Measurements from ENCODE around the gene ITGA7.
A peak's percentile ranks its signal among the peaks of the same experiment; 100 is the strongest.

Gene ITGA7

DNA sequence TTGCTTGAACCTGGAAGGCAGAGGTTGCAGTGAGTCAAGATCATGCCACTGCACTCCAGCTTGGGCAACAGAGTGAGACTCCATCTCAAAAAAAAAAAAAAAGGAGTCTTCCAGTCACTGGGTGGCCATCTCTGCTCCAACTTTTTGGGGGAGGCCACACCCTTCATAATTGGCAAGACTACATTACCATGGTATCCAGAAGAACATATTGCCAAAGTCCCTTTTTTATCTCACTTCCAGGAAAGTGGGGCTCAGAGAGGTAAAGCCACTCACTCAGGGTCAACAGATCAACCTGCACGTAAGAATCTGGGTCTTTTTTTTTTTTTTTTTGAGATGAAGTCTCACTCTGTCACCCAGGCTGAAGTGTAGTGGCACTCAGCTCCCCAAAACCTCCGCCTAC lies 26.2 kb upstream of the ITGA7 start:
- ChIA-PET CTCF (interaction anchor here (0.7 kb wide), 1 partner anchor 350 kb away, joined by 5 read pairs; no protein-coding TSS in a partner anchor), POLR2A (ENCODE audit: low non-redundant PET) (no interaction called here)
- no peak for DNase-seq (ENCODE audit: low spot score)
- no peak for TF ChIP-seq CTCF (conservative IDR thresholded peaks at IDR 0.05; ENCODE audit: low read depth)
- peak overlapping the region; percentile 19 for H3K27ac ChIP-seq

GRCh38 chr12:55733021-55733555 lies 25.4 kb upstream of the ITGA7 start:
- POLR2A ChIA-PET (ENCODE audit: low non-redundant PET): no interaction called here
- H3K27ac ChIP-seq: peak overlapping the region; percentile 19; the same call in 1 of the 2 replicates

DNA sequence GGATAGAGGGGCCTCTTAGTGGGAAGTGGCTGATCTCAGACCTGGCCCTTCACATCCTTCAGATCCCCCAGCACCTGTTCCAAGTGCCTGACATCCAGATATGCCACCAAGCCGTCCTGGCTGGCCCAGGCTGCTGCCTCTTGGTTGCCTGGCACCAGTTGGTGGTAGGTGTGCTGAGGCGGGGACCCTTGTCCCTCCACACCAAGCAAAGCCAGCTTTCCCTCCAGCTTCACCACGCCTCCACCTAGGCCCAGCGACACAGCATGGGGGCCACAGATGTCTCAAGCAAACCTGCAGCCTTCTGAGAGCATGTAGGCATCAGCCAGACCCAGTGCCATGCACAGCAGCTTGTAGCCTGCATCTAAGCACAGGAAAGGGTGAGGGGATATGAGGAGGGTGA lies 24.6 kb upstream of the ITGA7 start:
- H3K27ac ChIP-seq: peak overlapping the region; percentile 16; the same call in 1 of the 2 replicates
- ChIA-PET POLR2A (ENCODE audit: low non-redundant PET) (interaction anchor here (0.5 kb wide), 1 partner anchor 78 kb away, joined by 4 read pairs; no protein-coding TSS in a partner anchor), CTCF (no interaction called here)
- no peak for TF ChIP-seq CTCF (conservative IDR thresholded peaks at IDR 0.05; ENCODE audit: low read depth)
- DNase-seq (ENCODE audit: low spot score): no peak

More at GRCh38 chr12:55733021-55733555, 25.4 kb upstream of the ITGA7 start:
- CTCF ChIA-PET: interaction anchor here (0.6 to 0.7 kb wide), 2 partner anchors 46 to 351 kb away, joined by 4 to 5 read pairs; no protein-coding TSS in a partner anchor
- no peak for DNase-seq (ENCODE audit: low spot score)
- TF ChIP-seq CTCF (conservative IDR thresholded peaks at IDR 0.05; ENCODE audit: low read depth): no peak

DNA sequence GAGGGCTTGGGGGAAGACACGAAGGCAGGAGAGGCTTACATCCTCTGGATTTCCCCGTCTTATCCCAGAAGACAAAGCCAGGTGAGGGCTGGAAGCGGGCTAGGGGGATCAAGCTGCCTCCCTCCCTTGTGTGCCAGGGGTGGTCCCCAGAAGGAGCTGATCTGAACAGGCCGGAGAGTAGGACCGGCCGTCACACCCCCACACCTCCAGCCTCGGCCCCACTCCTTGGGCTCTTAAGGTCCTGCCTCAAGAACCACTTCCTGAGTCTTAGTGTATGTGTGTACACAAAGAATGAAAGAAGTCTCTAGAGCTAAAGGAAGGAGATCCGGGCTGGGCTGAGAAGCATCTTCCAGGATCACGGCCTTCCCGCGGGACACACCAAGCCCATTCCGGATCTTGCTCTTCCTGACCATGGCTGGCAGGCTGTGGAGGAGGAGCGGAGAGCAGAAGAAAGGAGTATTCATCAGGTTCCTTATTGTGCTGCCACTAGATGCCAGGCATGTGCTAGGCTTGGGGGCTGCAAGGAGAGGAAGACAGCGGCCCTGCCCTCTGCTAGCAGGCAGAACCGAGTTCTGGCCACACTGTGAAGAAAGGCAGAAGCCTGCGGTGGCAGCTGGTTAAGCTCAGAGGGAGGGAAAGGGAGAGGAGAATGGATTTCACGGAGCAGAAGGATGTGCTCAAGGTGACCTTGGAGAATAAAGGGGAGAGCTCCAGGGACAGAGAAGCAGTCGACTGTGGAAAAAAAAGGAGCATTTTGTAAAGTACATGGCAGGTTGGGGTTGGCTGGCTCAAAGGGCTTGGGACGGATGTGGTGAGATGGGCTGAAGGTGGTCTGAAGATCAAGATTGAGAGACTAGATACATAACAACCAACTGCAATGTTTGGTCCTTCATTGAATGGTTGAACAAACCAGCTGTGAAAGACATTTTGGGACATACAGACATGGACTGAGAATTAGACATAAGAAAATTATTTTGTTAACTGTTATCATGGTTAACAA lies 22.4 kb upstream of the ITGA7 start:
- TF ChIP-seq CTCF (conservative IDR thresholded peaks at IDR 0.05; ENCODE audit: low read depth): no peak
- ChIA-PET POLR2A (ENCODE audit: low non-redundant PET) (interaction anchor here (0.5 to 0.6 kb wide), 3 partner anchors 243 to 331 kb away, joined by 3 read pairs; no protein-coding TSS in a partner anchor), CTCF (interaction anchor here (0.7 to 1.3 kb wide), 3 partner anchors 9 to 472 kb away, joined by 3 to 5 read pairs (median 3); partner anchors contain the start of gene RDH5)
- DNase-seq (ENCODE audit: low spot score): no peak
- peak overlapping the region; percentile 99 for H3K27ac ChIP-seq

DNA sequence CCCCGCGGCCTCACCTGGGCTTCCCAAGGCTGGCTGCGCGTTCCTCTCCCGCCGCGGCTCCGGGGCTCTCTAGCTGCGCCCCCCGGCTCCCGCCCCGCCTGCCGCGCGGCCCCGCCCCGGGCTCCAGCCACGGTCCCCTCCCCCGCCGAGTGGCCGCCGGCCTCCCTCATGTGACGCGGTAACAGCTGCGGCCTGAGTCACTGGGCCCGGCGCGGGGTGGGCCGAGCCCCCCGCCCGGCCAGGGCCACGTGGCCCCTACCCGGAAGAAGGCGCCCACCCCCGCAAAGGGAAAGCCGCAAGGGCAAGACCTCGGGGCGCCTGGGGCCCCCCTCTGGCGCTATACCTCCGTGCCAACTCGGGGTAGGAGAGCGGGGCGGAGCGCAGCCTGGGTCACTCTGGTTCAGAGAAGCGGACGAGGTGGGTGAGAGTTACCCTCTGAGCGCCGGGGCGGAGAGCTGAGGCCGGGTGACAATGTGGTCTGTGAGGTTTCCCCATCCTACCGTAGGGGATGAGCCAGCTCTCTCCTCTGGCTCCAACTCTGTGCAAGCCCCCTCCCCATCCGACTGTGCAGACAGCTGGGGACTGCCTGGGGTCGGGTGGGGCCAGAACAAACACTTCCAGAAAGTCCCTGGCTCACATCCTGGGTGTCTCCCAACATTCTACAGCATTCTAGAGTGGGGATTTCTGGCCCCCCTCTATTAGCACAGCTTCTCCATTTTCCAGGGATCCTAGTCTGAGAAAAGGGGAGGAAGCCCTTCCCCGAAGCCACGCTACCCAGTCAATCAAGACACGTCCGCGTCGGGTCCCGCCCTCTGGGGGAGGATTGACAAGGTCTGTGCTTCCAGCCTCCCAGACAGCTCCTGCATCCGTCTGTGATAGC lies 21.5 kb upstream of the ITGA7 start, which contains the start of gene CD63:
CD63 (minus strand) TSS at position 71 of the 880 bp plus-strand sequence. CDS start 668 bp downstream, outside the sequence.
- ChIA-PET CTCF (interaction anchor here (0.5 to 1.3 kb wide), 3 partner anchors 9 to 33 kb away, joined by 3 to 5 read pairs (median 4); partner anchors contain the start of gene RDH5), POLR2A (ENCODE audit: low non-redundant PET) (interaction anchor here (0.5 kb wide), 2 partner anchors 318 to 332 kb away, joined by 3 read pairs; no protein-coding TSS in a partner anchor)
- peak; percentile 96 for DNase-seq (ENCODE audit: low spot score)
- H3K27ac ChIP-seq: peak within 1 kb of the TSS; percentile 99
- no peak for TF ChIP-seq CTCF (conservative IDR thresholded peaks at IDR 0.05; ENCODE audit: low read depth)

Data from RWPE1 (cell line).